Natural killer cell (primary cell): ENCODE results near the gene GNRH2. TPM values are rescaled to one million over a fixed set of nuclear protein-coding genes. Genes with fewer than 3 reads are reported as not detected.

Source experiments
- ATAC-seq, 3 donors: fragments of 150-1000 bp in 2 of 3; fragments of 200-7000 bp in 1 of 3; cut with Tn5 transposase; 1 replicate in 1 of 3; 2 replicates in 2 of 3; pipeline ENCODE4 v1.10.0; 2021; ENCODE audit warnings: mild to moderate bottlenecking in 2 of 3, moderate library complexity in 2 of 3
- DNase-seq, 2 donors: peaks; one replicate each; pipeline versions ENCODE4 v3.0.0 to v3.0.0-alpha.2; 2013 to 2021; ENCODE audit warnings: mixed read lengths in 1 of 2
- H3K27ac ChIP-seq: one replicate; pipeline ENCODE4 v1.5.1; 2013; ENCODE audit warnings: mild to moderate bottlenecking, low read length
- H3K27me3 ChIP-seq: one replicate; pipeline ENCODE4 v1.6.1; 2013; ENCODE audit warnings: low read length; ENCODE audit not compliant: control insufficient read depth, insufficient read depth
- H3K36me3 ChIP-seq: one replicate; pipeline ENCODE4 v1.6.1; 2013; ENCODE audit warnings: low read length; ENCODE audit not compliant: control insufficient read depth, insufficient read depth
- H3K4me1 ChIP-seq: one replicate; pipeline ENCODE4 v1.6.1; 2013; ENCODE audit warnings: low read length; ENCODE audit not compliant: control insufficient read depth, insufficient read depth
- H3K4me3 ChIP-seq: one replicate; pipeline ENCODE4 v1.5.1; 2013; ENCODE audit warnings: low read length
- H3K9me3 ChIP-seq: one replicate; pipeline ENCODE4 v1.6.1; 2013; ENCODE audit warnings: low read length; ENCODE audit not compliant: control insufficient read depth, insufficient read depth
- H3K27ac Mint-ChIP-seq, 2 donors: one replicate each; pipeline ENCODE4 v1.8.0; 2022; ENCODE audit warnings: mild to moderate bottlenecking in 2 of 2, mixed read lengths in 2 of 2, moderate library complexity in 1 of 2
- H3K27me3 Mint-ChIP-seq, 2 donors: one replicate each; pipeline ENCODE4 v1.8.0; 2022; ENCODE audit warnings: low read depth in 2 of 2, mixed read lengths in 2 of 2
- H3K36me3 Mint-ChIP-seq: one replicate; pipeline ENCODE4 v1.8.0; 2022; ENCODE audit warnings: mixed read lengths
- H3K4me1 Mint-ChIP-seq, 2 donors: one replicate each; pipeline ENCODE4 v1.8.0; 2022; ENCODE audit warnings: mixed read lengths in 2 of 2
- H3K4me3 Mint-ChIP-seq: one replicate; pipeline ENCODE4 v1.8.0; 2022; ENCODE audit warnings: mild to moderate bottlenecking, moderate library complexity, mixed read lengths
- H3K9me3 Mint-ChIP-seq, 2 donors: one replicate each; pipeline ENCODE4 v1.8.0; 2022; ENCODE audit warnings: mixed read lengths in 2 of 2
- WGBS: methylation state at CpG from one replicate; pipeline ENCODE4 v1.1.7; 2013; ENCODE audit warnings: missing lambda C conversion rate; ENCODE audit not compliant: insufficient coverage; 5-methylcytosine and 5-hydroxymethylcytosine counted together
- intact Hi-C: fragments of 100-400 bp; cut with micrococcal nuclease; formaldehyde crosslinking; loops from one replicate; pipeline ENCODE4 v1.14.2; 2022
- total RNA-seq, 4 donors: library from RNA; stranded (reverse); fragments of 120-200 nt in 1 of 4; gene quantifications; one replicate each; pipeline versions ENCODE4 v1.2.3 to v1.2.4, GENCODE V29; 2013 to 2022
- TF ChIP-seq, protein P1 (sequence below): fragments of 200-600 bp; IDR thresholded peaks from one replicate; pipeline ENCODE4 v1.8.0; 2022; ENCODE audit warnings: antibody characterized with exemption

The GNRH2 gene
- total RNA-seq, 3 donors from 2014 or later (not counting 1 experiment from before 2014, with no cell fraction given) = 0.49 to 1.2 (median 0.68) TPM

DNA sequence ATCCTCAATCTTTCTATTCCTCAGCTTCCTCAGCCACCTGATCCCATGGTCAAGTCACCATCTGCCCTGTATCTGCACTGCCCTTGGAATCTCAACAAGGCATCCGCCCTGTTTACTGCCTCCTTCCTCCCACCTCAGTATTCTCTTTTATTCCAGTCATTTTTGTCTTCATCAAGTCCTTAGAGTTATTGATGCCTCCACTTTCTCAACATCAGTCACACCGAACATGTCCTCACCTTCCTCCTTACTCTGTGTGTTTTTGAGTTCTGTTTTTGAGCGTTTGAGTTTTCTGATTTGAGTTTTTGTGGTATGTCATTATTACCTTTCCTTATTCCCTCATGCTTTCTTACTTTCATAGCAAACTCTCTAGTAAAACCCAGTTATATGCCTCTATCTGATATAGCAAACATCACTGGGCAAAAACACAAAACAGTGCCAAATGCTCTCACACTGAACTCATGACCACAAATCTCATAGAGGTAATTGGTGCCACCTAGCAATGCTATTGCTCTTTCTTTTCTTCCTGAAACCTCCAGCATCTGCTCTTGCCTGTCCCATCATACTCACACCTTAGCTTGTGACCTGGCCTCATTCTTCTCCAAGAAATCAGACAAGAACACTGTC is 11.8 kb upstream of the GNRH2 start:
- WGBS = 100% methylated on average over 1 of the region's 3 CpGs
- Mint-ChIP-seq H3K27me3 (no peaks in the 10 kb centered on the region), H3K27ac (no peak overlapping the region), H3K4me3 (no peak overlapping the region), H3K4me1 (peaks cover 0 to 4% of the 10 kb centered on the region in 2 donors), H3K36me3 (no peaks in the 10 kb centered on the region), H3K9me3 (no peaks in the 10 kb centered on the region)
- no peak overlapping the region for H3K27ac ChIP-seq
- no peak overlapping the region for H3K4me3 ChIP-seq
- H3K36me3 ChIP-seq = peaks cover 68% of the 10 kb centered on the region
- H3K27me3 ChIP-seq = no peaks in the 10 kb centered on the region
- intact Hi-C loops = no loop called here
- TF ChIP-seq, protein P1, sequence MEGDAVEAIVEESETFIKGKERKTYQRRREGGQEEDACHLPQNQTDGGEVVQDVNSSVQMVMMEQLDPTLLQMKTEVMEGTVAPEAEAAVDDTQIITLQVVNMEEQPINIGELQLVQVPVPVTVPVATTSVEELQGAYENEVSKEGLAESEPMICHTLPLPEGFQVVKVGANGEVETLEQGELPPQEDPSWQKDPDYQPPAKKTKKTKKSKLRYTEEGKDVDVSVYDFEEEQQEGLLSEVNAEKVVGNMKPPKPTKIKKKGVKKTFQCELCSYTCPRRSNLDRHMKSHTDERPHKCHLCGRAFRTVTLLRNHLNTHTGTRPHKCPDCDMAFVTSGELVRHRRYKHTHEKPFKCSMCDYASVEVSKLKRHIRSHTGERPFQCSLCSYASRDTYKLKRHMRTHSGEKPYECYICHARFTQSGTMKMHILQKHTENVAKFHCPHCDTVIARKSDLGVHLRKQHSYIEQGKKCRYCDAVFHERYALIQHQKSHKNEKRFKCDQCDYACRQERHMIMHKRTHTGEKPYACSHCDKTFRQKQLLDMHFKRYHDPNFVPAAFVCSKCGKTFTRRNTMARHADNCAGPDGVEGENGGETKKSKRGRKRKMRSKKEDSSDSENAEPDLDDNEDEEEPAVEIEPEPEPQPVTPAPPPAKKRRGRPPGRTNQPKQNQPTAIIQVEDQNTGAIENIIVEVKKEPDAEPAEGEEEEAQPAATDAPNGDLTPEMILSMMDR = no peak
- ATAC-seq (no peak), DNase-seq (no peak)
- H3K4me1 ChIP-seq = no peaks in the 10 kb centered on the region
- H3K9me3 ChIP-seq = no peaks in the 10 kb centered on the region

DNA sequence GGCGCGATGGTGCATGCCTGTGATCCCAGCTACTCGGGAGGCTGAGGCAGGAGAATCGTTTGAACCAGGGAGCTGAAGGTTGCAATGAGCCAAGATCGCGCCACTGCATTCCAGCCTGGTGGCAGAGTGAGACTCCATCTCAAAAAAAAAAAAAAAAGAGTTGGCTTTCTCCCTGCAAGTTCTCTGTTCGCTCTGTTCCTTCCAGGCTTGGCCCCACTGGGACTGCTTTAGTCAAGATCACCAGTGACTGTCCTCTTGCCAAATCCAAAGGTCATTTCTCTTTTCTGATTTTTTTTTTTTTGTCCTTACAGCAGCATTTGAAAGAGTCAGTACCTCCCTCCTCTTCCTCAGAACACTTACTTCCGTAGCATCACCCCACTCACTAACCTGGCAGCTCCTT is 10.8 kb upstream of the GNRH2 start:
- H3K27ac ChIP-seq = no peak overlapping the region
- peaks cover 0 to 4% of the 10 kb centered on the region in 2 donors for H3K4me1 Mint-ChIP-seq
- DNase-seq (no peak), ATAC-seq (no peak)
- H3K27me3 Mint-ChIP-seq = no peaks in the 10 kb centered on the region
- TF ChIP-seq, protein P1 = no peak
- peaks cover 68% of the 10 kb centered on the region for H3K36me3 ChIP-seq
- no peaks in the 10 kb centered on the region for H3K36me3 Mint-ChIP-seq
- H3K9me3 ChIP-seq = no peaks in the 10 kb centered on the region
- H3K9me3 Mint-ChIP-seq = no peaks in the 10 kb centered on the region
- intact Hi-C loops = no loop called here
- H3K4me1 ChIP-seq = no peaks in the 10 kb centered on the region
- 97% methylated on average over 8 of the region's 8 CpGs for WGBS
- H3K27ac Mint-ChIP-seq = no peak overlapping the region
- no peaks in the 10 kb centered on the region for H3K27me3 ChIP-seq
- no peak overlapping the region for H3K4me3 ChIP-seq
- no peak overlapping the region for H3K4me3 Mint-ChIP-seq

DNA sequence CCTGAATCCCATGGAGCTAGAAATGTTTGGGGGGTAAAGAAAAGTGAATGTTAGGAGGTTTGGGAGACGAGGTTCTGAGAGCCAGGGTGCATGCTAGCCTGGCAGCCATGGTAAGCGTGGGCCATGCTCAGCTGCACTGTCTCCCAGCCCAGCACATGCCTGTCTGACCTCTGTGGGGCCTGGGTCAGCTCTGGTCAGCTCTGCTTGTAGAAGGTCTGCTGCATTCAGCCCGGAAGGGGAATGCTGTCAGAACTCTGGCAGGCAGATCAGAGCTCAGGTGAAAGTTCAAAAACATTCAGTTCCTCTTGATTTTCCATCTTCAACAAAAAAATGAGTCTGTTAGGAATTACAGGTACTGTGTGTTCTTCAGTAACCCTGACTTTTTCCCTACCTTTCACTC is 5.8 kb upstream of the GNRH2 start:
- peaks cover 9% of the 10 kb centered on the region in 2 donors for H3K4me1 Mint-ChIP-seq
- DNase-seq (no peak), ATAC-seq (no peak)
- Histone ChIP-seq H3K9me3 (no peaks in the 10 kb centered on the region), H3K36me3 (peaks cover 58% of the 10 kb centered on the region), H3K27ac (no peak overlapping the region), H3K27me3 (no peaks in the 10 kb centered on the region), H3K4me3 (no peak overlapping the region), H3K4me1 (no peaks in the 10 kb centered on the region)
- intact Hi-C loops = no loop called here
- H3K4me3 Mint-ChIP-seq = no peak overlapping the region
- H3K27me3 Mint-ChIP-seq = no peaks in the 10 kb centered on the region
- no peaks in the 10 kb centered on the region for H3K9me3 Mint-ChIP-seq
- H3K27ac Mint-ChIP-seq = no peak overlapping the region
- 94% methylated on average over 3 of the region's 3 CpGs for WGBS
- peaks cover 12% of the 10 kb centered on the region for H3K36me3 Mint-ChIP-seq
- TF ChIP-seq, protein P1 = no peak

DNA sequence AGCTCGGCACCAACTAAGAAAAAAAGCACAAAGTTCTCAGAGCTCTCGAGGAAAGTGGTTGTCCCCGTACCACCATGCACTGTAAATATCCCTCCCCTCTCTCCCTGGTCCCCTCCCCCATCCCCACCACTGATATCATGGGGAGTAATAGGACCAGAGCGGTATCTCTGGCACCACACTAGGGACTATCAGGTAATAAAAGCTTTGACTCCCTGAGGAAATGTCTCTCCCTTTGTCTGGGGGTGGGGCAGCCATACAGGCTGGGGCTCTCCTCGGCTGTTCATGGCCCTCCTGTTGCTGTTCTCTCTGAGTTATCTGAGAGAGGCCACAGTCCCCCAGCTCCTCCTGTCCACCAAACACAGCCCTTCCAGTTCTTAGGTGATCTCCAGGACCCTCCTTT is 5.0 kb upstream of the GNRH2 start:
- 94% methylated on average over 5 of the region's 5 CpGs for WGBS

More for the DNA sequence above, 5.0 kb upstream of the GNRH2 start:
- H3K36me3 ChIP-seq = peaks cover 55% of the 10 kb centered on the region
- no peak for ATAC-seq
- H3K4me1 Mint-ChIP-seq = peaks cover 9% of the 10 kb centered on the region in 2 donors
- H3K4me3 Mint-ChIP-seq = no peak overlapping the region
- no peak overlapping the region for H3K4me3 ChIP-seq
- H3K27ac Mint-ChIP-seq = peak overlapping the region; percentile 78 to 81
- TF ChIP-seq, protein P1 = no peak
- H3K9me3 ChIP-seq = no peaks in the 10 kb centered on the region
- intact Hi-C loops = no loop called here
- H3K36me3 Mint-ChIP-seq = peaks cover 12% of the 10 kb centered on the region
- H3K27ac ChIP-seq = no peak overlapping the region
- no peaks in the 10 kb centered on the region for H3K9me3 Mint-ChIP-seq
- DNase-seq = no peak
- no peaks in the 10 kb centered on the region for H3K27me3 Mint-ChIP-seq
- no peaks in the 10 kb centered on the region for H3K27me3 ChIP-seq
- H3K4me1 ChIP-seq = no peaks in the 10 kb centered on the region
